HEK293 (cell line): ENCODE measurements around the gene OPCML.

Experiments
- CTCF ChIA-PET: fragments of 350-600 bp; formaldehyde crosslinking; extraction: SDS; loops from one replicate; lab custom pipeline; 2021; ENCODE audit warnings: antibody characterized with exemption; lab: Yijun Ruan, JAX
- POLR2A ChIA-PET: fragments of 300-600 bp; formaldehyde crosslinking; extraction: SDS; loops from one replicate; lab custom pipeline; 2020; ENCODE audit warnings: antibody characterized with exemption, inconsistent platforms; lab: Yijun Ruan, JAX
- H3K27ac ChIP-seq: fragments of 200-500 bp; sonication (Bioruptor generic); 2 replicates; pipeline ENCODE4 v1.5.1; 2014; ENCODE audit warnings: low read depth, low read length, control low read depth, inconsistent platforms; ENCODE audit errors: extremely low read depth
- H3K36me3 ChIP-seq, 2 experiments: fragments of 200-500 bp in 1 of 2; sonication (Bioruptor generic) in 1 of 2; 1 replicate in 1 of 2; 2 replicates in 1 of 2; pipeline ENCODE4 v1.5.1; 2014 to 2017; ENCODE audit warnings: inconsistent platforms in 2 of 2, low read length in 2 of 2; ENCODE audit not compliant: control insufficient read depth in 2 of 2, insufficient read depth in 1 of 2
- H3K4me1 ChIP-seq: fragments of 200-500 bp; sonication (Bioruptor generic); 2 replicates; pipeline ENCODE4 v1.5.1; 2014; ENCODE audit warnings: mild to moderate bottlenecking, low read length, inconsistent platforms; ENCODE audit not compliant: control insufficient read depth, insufficient read depth
- H3K4me3 ChIP-seq: 2 replicates; pipeline ENCODE4 v1.5.1; 2011; ENCODE audit warnings: low read depth, mild to moderate bottlenecking, control low read depth, low read length, moderate library complexity
- H3K9me3 ChIP-seq: fragments of 200-500 bp; sonication (Bioruptor generic); 2 replicates; pipeline ENCODE4 v1.5.1; 2014; ENCODE audit warnings: low read depth, low read length, inconsistent platforms; ENCODE audit not compliant: control insufficient read depth, insufficient read depth
- EGR2 ChIP-seq: fragments of 450-650 bp; formaldehyde crosslinking; IDR thresholded peaks from 2 replicates; pipeline ENCODE4 v1.5.1; 2016; ENCODE audit warnings: low read depth, missing biosample characterization, missing genetic modification characterization
- GLI2 ChIP-seq: fragments of 450-650 bp; formaldehyde crosslinking; IDR thresholded peaks from 2 replicates; pipeline ENCODE4; 2017; ENCODE audit warnings: missing biosample characterization, missing genetic modification characterization, low read depth, borderline replicate concordance
- PRDM1 ChIP-seq: fragments of 450-650 bp; formaldehyde crosslinking; IDR thresholded peaks from 2 replicates; pipeline ENCODE4; 2016; ENCODE audit warnings: missing biosample characterization, missing genetic modification characterization
- RBAK ChIP-seq: fragments of 450-650 bp; formaldehyde crosslinking; IDR thresholded peaks from 2 replicates; pipeline ENCODE4 v1.5.1; 2016; ENCODE audit warnings: missing biosample characterization, missing genetic modification characterization
- SETDB1 ChIP-seq: IDR thresholded peaks from one replicate; pipeline ENCODE4 v1.6.1; 2017; ENCODE audit warnings: mild to moderate bottlenecking, low read length, moderate library complexity, mixed read lengths; ENCODE audit not compliant: insufficient read length
- TCF7L2 ChIP-seq: IDR thresholded peaks from 2 replicates; pipeline ENCODE4 v1.6.1; 2011; ENCODE audit warnings: low read depth, mild to moderate bottlenecking, inconsistent platforms, low read length, moderate library complexity, borderline replicate concordance
- YY2 ChIP-seq: fragments of 450-650 bp; formaldehyde crosslinking; IDR thresholded peaks from 2 replicates; pipeline ENCODE4 v1.5.1; 2016; ENCODE audit warnings: missing biosample characterization, missing genetic modification characterization
- ZBTB1 ChIP-seq: fragments of 450-650 bp; formaldehyde crosslinking; IDR thresholded peaks from 2 replicates; pipeline ENCODE4 v1.5.1; 2016; ENCODE audit warnings: missing biosample characterization, missing genetic modification characterization
- ZBTB17 ChIP-seq: fragments of 450-650 bp; formaldehyde crosslinking; IDR thresholded peaks from 2 replicates; pipeline ENCODE4 v1.5.1; 2016; ENCODE audit warnings: missing biosample characterization, missing genetic modification characterization
- ZBTB48 ChIP-seq: fragments of 450-650 bp; formaldehyde crosslinking; IDR thresholded peaks from 2 replicates; pipeline ENCODE4 v1.5.1; 2016; ENCODE audit warnings: missing biosample characterization, missing genetic modification characterization
- ZBTB8A ChIP-seq: fragments of 450-650 bp; formaldehyde crosslinking; IDR thresholded peaks from 2 replicates; pipeline ENCODE4 v1.5.1; 2016; ENCODE audit warnings: missing biosample characterization, missing genetic modification characterization
- ZFP41 ChIP-seq: fragments of 450-650 bp; formaldehyde crosslinking; IDR thresholded peaks from 2 replicates; pipeline ENCODE4 v1.5.1; 2016; ENCODE audit warnings: missing biosample characterization, missing genetic modification characterization, borderline replicate concordance
- ZNF132 ChIP-seq: fragments of 450-650 bp; formaldehyde crosslinking; IDR thresholded peaks from 2 replicates; pipeline ENCODE4 v1.5.1; 2017; ENCODE audit warnings: missing biosample characterization, missing genetic modification characterization, borderline replicate concordance
- ZNF133 ChIP-seq: fragments of 450-650 bp; formaldehyde crosslinking; IDR thresholded peaks from 2 replicates; pipeline ENCODE4 v1.5.1; 2016; ENCODE audit warnings: missing biosample characterization, missing genetic modification characterization
- ZNF146 ChIP-seq: fragments of 450-650 bp; formaldehyde crosslinking; IDR thresholded peaks from 2 replicates; pipeline ENCODE4 v1.5.1; 2016; ENCODE audit warnings: missing biosample characterization, missing genetic modification characterization
- ZNF169 ChIP-seq: fragments of 450-650 bp; formaldehyde crosslinking; IDR thresholded peaks from 2 replicates; pipeline ENCODE4 v1.5.1; 2016; ENCODE audit warnings: missing biosample characterization, missing genetic modification characterization
- ZNF341 ChIP-seq: fragments of 450-650 bp; formaldehyde crosslinking; IDR thresholded peaks from 2 replicates; pipeline ENCODE4; 2016; ENCODE audit warnings: low read depth, missing biosample characterization, missing genetic modification characterization
- ZNF37A ChIP-seq: fragments of 450-650 bp; IDR thresholded peaks from 2 replicates; pipeline ENCODE4 v1.5.1; 2018; ENCODE audit warnings: missing biosample characterization, missing genetic modification characterization
- ZNF394 ChIP-seq: fragments of 450-650 bp; formaldehyde crosslinking; IDR thresholded peaks from 2 replicates; pipeline ENCODE4 v1.5.1; 2016; ENCODE audit warnings: missing biosample characterization, missing genetic modification characterization, mild to moderate bottlenecking, moderate library complexity, borderline replicate concordance
- ZNF404 ChIP-seq: fragments of 450-650 bp; formaldehyde crosslinking; IDR thresholded peaks from 2 replicates; pipeline ENCODE4 v1.5.1; 2017; ENCODE audit warnings: missing biosample characterization, missing genetic modification characterization
- ZNF530 ChIP-seq: fragments of 450-650 bp; formaldehyde crosslinking; IDR thresholded peaks from 2 replicates; pipeline ENCODE4 v1.5.1; 2016; ENCODE audit warnings: low read depth, missing biosample characterization, missing genetic modification characterization
- ZNF571 ChIP-seq: fragments of 450-650 bp; formaldehyde crosslinking; IDR thresholded peaks from 2 replicates; pipeline ENCODE4 v1.5.0; 2017; ENCODE audit warnings: missing biosample characterization, missing genetic modification characterization
- ZNF701 ChIP-seq: fragments of 450-650 bp; formaldehyde crosslinking; IDR thresholded peaks from 2 replicates; pipeline ENCODE4 v1.5.1; 2016; ENCODE audit warnings: missing biosample characterization, missing genetic modification characterization
- ZNF785 ChIP-seq: fragments of 450-650 bp; formaldehyde crosslinking; IDR thresholded peaks from 2 replicates; pipeline ENCODE4 v1.5.1; 2016; ENCODE audit warnings: missing biosample characterization, missing genetic modification characterization
- ZNF792 ChIP-seq: fragments of 450-650 bp; formaldehyde crosslinking; IDR thresholded peaks from 2 replicates; pipeline ENCODE4 v1.5.1; 2016; ENCODE audit warnings: missing biosample characterization, missing genetic modification characterization
- TF ChIP-seq, protein P1 (sequence below): IDR thresholded peaks from 2 replicates; pipeline ENCODE4 v1.6.1; 2011; ENCODE audit warnings: mild to moderate bottlenecking, low read depth, low read length, borderline replicate concordance

OPCML gene

DNA sequence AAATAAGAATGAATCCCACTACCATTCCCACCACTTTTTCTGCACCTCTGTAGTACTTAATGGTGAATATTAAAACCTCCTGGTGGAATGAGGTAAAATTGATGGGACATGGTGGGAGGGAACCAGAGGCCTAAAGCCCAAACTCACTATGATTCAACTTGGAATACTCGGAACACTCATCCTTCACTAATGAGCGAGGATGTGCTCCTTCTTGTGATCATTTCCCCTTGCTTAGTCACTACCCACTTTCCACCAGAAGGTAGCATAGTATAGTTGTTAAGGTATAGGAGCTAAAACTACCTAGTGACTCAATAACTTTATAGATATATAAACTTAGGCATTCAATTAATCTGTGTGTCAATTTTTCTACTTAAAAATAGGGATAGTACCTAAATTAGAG lies 728.9 kb downstream of the OPCML start:
- H3K4me1 ChIP-seq = no peaks in the 10 kb centered on the region
- POLR2A ChIA-PET = no interaction called here
- no peaks in the 10 kb centered on the region for H3K36me3 ChIP-seq
- H3K9me3 ChIP-seq = no peaks in the 10 kb centered on the region
- CTCF ChIA-PET = interaction anchor here (0.7 kb wide), 1 partner anchor 277 kb away, joined by 3 read pairs; no protein-coding TSS in a partner anchor
- no peak overlapping the region for H3K4me3 ChIP-seq
- TF ChIP-seq ZBTB8A (tag by site-specific recombination) (no peak), ZNF785 (tag by site-specific recombination) (no peak), ZNF404 (no peak), PRDM1 (no peak), SETDB1 (no peak), ZNF571 (tag by site-specific recombination) (no peak), ZNF169 (tag by site-specific recombination) (no peak), ZBTB17 (tag by site-specific recombination) (no peak)
- no peak overlapping the region for H3K27ac ChIP-seq

DNA sequence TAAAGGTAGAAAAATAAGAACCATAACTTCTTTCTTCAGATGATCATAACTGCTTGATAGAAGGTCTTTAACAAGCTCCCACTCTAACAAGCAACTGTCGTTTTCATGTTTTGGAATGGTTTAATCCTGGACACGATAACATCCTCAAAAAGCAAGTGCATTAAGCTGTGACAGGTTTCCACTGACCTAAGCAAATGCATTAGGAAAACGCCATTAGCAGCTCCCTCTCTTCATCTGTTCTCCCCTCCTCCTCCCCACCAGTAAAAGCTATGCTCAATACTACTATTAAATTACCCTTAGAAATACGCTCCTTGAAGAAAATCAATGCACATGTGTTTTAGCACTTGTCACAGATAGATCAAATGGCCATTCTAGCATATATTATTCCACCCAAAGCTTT lies 729.4 kb downstream of the OPCML start:
- TF ChIP-seq ZNF133 (tag by site-specific recombination) = no peak
- TF ChIP-seq ZBTB48 = no peak
- TF ChIP-seq ZNF394 (tag by site-specific recombination) = no peak
- no peak for TF ChIP-seq ZNF341 (tag by site-specific recombination)
- TF ChIP-seq ZNF701 (tag by site-specific recombination) = no peak
- TF ChIP-seq, protein P1, sequence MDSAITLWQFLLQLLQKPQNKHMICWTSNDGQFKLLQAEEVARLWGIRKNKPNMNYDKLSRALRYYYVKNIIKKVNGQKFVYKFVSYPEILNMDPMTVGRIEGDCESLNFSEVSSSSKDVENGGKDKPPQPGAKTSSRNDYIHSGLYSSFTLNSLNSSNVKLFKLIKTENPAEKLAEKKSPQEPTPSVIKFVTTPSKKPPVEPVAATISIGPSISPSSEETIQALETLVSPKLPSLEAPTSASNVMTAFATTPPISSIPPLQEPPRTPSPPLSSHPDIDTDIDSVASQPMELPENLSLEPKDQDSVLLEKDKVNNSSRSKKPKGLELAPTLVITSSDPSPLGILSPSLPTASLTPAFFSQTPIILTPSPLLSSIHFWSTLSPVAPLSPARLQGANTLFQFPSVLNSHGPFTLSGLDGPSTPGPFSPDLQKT = no peak
- no peak for TF ChIP-seq EGR2
- ChIA-PET POLR2A (no interaction called here), CTCF (interaction anchor here (0.7 kb wide), 1 partner anchor 278 kb away, joined by 3 read pairs; no protein-coding TSS in a partner anchor)
- no peak overlapping the region for H3K4me3 ChIP-seq
- no peaks in the 10 kb centered on the region for H3K9me3 ChIP-seq
- H3K4me1 ChIP-seq = no peaks in the 10 kb centered on the region
- no peak overlapping the region for H3K27ac ChIP-seq
- H3K36me3 ChIP-seq = no peaks in the 10 kb centered on the region

DNA sequence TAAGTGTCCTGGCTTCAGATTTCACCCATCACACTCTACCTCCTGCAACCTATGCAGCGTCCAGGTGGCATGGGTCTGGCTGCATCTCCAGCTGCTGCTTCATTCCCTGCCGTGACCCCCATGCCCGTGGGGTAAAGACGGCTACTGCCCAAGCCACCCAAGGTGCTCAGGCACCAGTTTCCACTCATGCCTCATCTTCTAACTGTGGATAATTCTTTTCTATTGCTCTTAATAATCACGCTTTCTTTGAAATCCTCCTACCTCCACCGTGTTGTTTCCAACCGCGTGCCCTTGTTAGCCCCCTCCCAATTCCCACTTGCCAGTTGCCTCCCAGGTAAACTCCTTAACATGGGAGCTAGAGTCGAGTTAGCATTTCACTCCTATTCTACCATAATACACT lies 738.5 kb downstream of the OPCML start:
- TF ChIP-seq ZFP41 (tag by site-specific recombination) (no peak), ZNF132 (no peak), ZNF146 (tag by site-specific recombination) (no peak), ZNF571 (tag by site-specific recombination) (no peak), YY2 (tag by site-specific recombination) (no peak), ZNF792 (tag by site-specific recombination) (no peak), ZNF530 (tag by site-specific recombination) (no peak), TCF7L2 (no peak), ZBTB1 (no peak), RBAK (no peak), GLI2 (tag by site-specific recombination) (no peak), ZNF37A (tag by site-specific recombination) (no peak)
- CTCF ChIA-PET = no interaction called here
- H3K27ac ChIP-seq = no peak overlapping the region
- H3K9me3 ChIP-seq = no peaks in the 10 kb centered on the region
- no peak overlapping the region for H3K4me3 ChIP-seq
- no peaks in the 10 kb centered on the region for H3K4me1 ChIP-seq
- no peaks in the 10 kb centered on the region for H3K36me3 ChIP-seq
- POLR2A ChIA-PET = no interaction called here
